Keratinocyte (primary cell): Measurements from ENCODE around the gene SPON1.

Experiments
- EZH2 ChIP-seq: IDR thresholded peaks from one replicate; pipeline ENCODE4 v1.6.1; 2012; ENCODE audit warnings: inconsistent platforms, mild to moderate bottlenecking, low read length, moderate library complexity
- TF ChIP-seq, protein P1 (sequence below), 3 experiments: IDR thresholded peaks in 1 of 3; conservative IDR thresholded peaks in 1 of 3; optimal IDR thresholded peaks in 1 of 3; 2 replicates in 2 of 3; 3 replicates in 1 of 3; pipeline versions ENCODE3 to v1.5.1; 2011; ENCODE audit warnings: low read length in 3 of 3, mild to moderate bottlenecking in 3 of 3, moderate library complexity in 2 of 3, control low read depth in 1 of 3, inconsistent platforms in 1 of 3; ENCODE audit not compliant: insufficient read depth in 2 of 3; ENCODE audit errors: extremely low read depth in 1 of 3

DNA sequence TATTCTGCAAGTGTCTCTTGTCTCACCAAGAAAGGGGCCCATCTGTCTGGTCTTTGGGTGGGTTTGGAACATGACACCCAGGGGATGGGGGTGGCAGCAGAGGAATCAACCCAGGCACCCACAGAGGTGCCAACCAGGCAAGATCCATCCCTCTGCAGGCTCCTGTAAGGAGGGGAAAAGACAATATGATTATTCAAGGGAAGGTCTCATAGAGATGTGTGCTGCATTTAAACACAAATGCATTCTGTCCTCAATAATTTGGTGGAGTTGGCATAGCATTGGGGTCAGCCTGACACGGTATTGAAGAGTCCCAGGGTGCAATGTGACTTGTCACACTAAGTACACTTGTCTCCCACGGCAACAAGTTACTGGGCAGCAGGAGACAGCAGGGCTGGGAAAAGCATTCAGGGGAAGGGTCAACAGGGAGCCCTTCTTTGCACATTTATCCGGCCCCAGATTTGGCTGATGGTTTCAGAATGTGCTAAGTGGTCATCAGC lies 33.1 kb upstream of the SPON1 start:
- TF ChIP-seq, protein P1, sequence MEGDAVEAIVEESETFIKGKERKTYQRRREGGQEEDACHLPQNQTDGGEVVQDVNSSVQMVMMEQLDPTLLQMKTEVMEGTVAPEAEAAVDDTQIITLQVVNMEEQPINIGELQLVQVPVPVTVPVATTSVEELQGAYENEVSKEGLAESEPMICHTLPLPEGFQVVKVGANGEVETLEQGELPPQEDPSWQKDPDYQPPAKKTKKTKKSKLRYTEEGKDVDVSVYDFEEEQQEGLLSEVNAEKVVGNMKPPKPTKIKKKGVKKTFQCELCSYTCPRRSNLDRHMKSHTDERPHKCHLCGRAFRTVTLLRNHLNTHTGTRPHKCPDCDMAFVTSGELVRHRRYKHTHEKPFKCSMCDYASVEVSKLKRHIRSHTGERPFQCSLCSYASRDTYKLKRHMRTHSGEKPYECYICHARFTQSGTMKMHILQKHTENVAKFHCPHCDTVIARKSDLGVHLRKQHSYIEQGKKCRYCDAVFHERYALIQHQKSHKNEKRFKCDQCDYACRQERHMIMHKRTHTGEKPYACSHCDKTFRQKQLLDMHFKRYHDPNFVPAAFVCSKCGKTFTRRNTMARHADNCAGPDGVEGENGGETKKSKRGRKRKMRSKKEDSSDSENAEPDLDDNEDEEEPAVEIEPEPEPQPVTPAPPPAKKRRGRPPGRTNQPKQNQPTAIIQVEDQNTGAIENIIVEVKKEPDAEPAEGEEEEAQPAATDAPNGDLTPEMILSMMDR (optimal IDR thresholded peaks at IDR 0.05 in 1 of 3, IDR thresholded peaks at IDR 0.05 in 1 of 3, conservative IDR thresholded peaks at IDR 0.05 in 1 of 3; ENCODE audit: extremely low read depth in 1 of 3, insufficient read depth in 2 of 3, low read length in 3 of 3) = no peak
- no peak for TF ChIP-seq EZH2
